Smooth muscle cell (in vitro differentiated cells): ENCODE results near the gene CARS1. TPM values are rescaled to one million over a fixed set of nuclear protein-coding genes. Genes with fewer than 3 reads are reported as not detected.

Experiments
- DNase-seq: peaks from one replicate; lab custom pipeline; 2025; ENCODE audit not compliant: unreplicated experiment; lab: John Stamatoyannopoulos, UW
- H2AFZ ChIP-seq: fragments of 200-600 bp; sonication (generic); 2 replicates; pipeline ENCODE4 v1.6.0; 2016; ENCODE audit warnings: antibody characterized with exemption, low read depth, mild to moderate bottlenecking
- H3F3A ChIP-seq: fragments of 200-600 bp; sonication (generic); 2 replicates; pipeline ENCODE4 v1.6.0; 2017; ENCODE audit warnings: antibody characterized with exemption, low read depth
- H3K27ac ChIP-seq: fragments of 200-600 bp; sonication (generic); 2 replicates; pipeline ENCODE4 v1.5.1; 2016; ENCODE audit warnings: low read depth, mild to moderate bottlenecking
- H3K27me3 ChIP-seq: fragments of 200-600 bp; sonication (generic); 2 replicates; pipeline ENCODE4 v1.6.1; 2016; ENCODE audit warnings: low read depth, mild to moderate bottlenecking
- H3K36me3 ChIP-seq: fragments of 200-600 bp; sonication (generic); 2 replicates; pipeline ENCODE4 v1.5.1; 2016; ENCODE audit warnings: low read depth
- H3K4me1 ChIP-seq: fragments of 200-600 bp; sonication (generic); 2 replicates; pipeline ENCODE4 v1.5.1; 2016; ENCODE audit warnings: low read depth
- H3K4me2 ChIP-seq: fragments of 200-600 bp; sonication (generic); 2 replicates; pipeline ENCODE4 v1.6.0; 2016; ENCODE audit warnings: mild to moderate bottlenecking
- H3K4me3 ChIP-seq: fragments of 200-600 bp; sonication (generic); 2 replicates; pipeline ENCODE4 v1.5.1; 2016; ENCODE audit warnings: mild to moderate bottlenecking
- H3K79me2 ChIP-seq: fragments of 200-600 bp; sonication (generic); 2 replicates; pipeline ENCODE4 v1.6.0; 2016; ENCODE audit warnings: low read depth, mild to moderate bottlenecking
- H3K9ac ChIP-seq: fragments of 200-600 bp; sonication (generic); 2 replicates; pipeline ENCODE4 v1.6.0; 2016; ENCODE audit warnings: low read depth
- H3K9me3 ChIP-seq: fragments of 200-600 bp; sonication (generic); replicated peaks from 2 replicates; pipeline ENCODE4 v1.5.1; 2016; ENCODE audit warnings: low read depth
- H4K20me1 ChIP-seq: fragments of 200-600 bp; sonication (generic); 2 replicates; pipeline ENCODE4 v1.6.0; 2016; ENCODE audit warnings: low read depth
- WGBS: methylation state at CpG from one replicate; pipeline ENCODE4 v1.1.7; 2016; ENCODE audit warnings: low lambda C conversion rate; 5-methylcytosine and 5-hydroxymethylcytosine counted together
- polyA plus RNA-seq: library from polyadenylated mRNA; unstranded; fragments of >200 nt; fragmentation: Nextera tagmentation; extraction: Ambion mirVana; gene quantifications from 2 replicates; pipeline ENCODE4 v1.2.1, GENCODE V29; 2016
- total RNA-seq: library from RNA; depleted of rRNA; stranded (reverse); fragments of >200 nt; gene quantifications from 2 replicates; pipeline ENCODE4 v1.2.3, GENCODE V29; 2014
- TF ChIP-seq, protein P1 (sequence below): fragments of 200-600 bp; sonication (generic); IDR thresholded peaks from 2 replicates; pipeline ENCODE4 v1.5.1; 2017; ENCODE audit warnings: borderline replicate concordance, mild to moderate bottlenecking, antibody characterized with exemption; ENCODE audit not compliant: insufficient read depth, poor library complexity, severe bottlenecking

CARS1 gene
- total and polyA plus RNA-seq, 2 experiments from 2014 or later, result 51.7 to 61.6 TPM

DNA sequence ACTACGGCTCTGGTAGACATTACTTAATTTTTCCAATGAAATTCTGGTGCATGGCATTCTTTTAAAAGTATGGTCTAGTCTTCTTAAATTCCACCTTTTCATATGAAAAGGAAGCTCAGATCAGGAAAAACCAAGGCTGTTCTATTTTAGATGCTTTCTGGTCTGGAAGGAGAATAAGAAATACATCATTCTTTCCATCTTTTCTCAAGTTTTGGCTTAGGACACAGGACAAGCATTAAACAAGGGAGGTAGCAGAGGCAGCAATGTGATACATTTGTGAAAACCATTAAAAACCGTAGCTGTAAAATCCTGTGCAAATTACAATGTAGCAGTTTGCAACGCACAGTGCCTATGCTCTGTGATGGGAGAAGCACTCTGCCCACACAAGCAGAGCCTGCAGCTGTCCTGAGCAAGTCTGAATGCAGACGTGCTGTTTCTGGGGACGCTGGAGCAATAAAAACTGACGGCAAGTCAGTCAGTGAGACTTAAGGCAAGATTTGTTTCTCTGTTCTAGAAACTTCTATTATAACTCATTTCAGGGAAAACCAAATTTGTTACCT, 88.8 kb downstream of the CARS1 start:
- no peak overlapping the region for H3K9ac ChIP-seq
- peaks cover 23% of the 10 kb centered on the region for H3K36me3 ChIP-seq
- H3K4me1 ChIP-seq, result no peaks in the 10 kb centered on the region
- 82% methylated on average over 6 of the region's 6 CpGs for WGBS
- no peak overlapping the region for H3K27ac ChIP-seq
- H4K20me1 ChIP-seq, result peaks cover 88% of the 10 kb centered on the region
- H2AFZ ChIP-seq, result no peak overlapping the region
- TF ChIP-seq, protein P1, sequence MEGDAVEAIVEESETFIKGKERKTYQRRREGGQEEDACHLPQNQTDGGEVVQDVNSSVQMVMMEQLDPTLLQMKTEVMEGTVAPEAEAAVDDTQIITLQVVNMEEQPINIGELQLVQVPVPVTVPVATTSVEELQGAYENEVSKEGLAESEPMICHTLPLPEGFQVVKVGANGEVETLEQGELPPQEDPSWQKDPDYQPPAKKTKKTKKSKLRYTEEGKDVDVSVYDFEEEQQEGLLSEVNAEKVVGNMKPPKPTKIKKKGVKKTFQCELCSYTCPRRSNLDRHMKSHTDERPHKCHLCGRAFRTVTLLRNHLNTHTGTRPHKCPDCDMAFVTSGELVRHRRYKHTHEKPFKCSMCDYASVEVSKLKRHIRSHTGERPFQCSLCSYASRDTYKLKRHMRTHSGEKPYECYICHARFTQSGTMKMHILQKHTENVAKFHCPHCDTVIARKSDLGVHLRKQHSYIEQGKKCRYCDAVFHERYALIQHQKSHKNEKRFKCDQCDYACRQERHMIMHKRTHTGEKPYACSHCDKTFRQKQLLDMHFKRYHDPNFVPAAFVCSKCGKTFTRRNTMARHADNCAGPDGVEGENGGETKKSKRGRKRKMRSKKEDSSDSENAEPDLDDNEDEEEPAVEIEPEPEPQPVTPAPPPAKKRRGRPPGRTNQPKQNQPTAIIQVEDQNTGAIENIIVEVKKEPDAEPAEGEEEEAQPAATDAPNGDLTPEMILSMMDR, result no peak
- H3K27me3 ChIP-seq, result no peaks in the 10 kb centered on the region
- H3K4me3 ChIP-seq, result no peak overlapping the region
- DNase-seq, result no peak
- H3K4me2 ChIP-seq, result no peak overlapping the region
- H3K9me3 ChIP-seq, result no peaks in the 10 kb centered on the region
- H3F3A ChIP-seq, result no peaks in the 10 kb centered on the region
- H3K79me2 ChIP-seq, result peaks cover 42% of the 10 kb centered on the region

DNA sequence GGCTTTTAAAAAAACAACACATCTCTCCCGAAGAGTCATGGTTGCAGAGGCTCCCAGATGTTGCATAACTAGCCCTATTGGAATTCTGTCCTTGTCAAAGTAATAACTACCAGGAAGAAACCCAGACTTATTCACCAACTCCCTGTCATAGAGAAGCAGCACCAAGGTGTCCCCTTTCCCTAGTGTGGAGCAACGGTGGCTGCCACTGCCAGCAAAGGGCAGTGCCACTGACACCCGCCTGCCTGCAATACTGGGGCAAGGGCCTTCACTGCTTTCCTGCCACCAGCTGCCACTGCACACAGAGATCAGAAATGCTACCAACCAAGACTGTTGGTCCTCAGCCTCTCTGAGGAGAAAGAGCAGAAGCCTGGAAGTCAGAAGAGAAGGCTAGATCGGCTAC, 92.4 kb downstream of the CARS1 start:
- Histone ChIP-seq H3K4me1 (no peaks in the 10 kb centered on the region), H3K36me3 (peaks cover 17% of the 10 kb centered on the region), H3K27me3 (no peaks in the 10 kb centered on the region), H3F3A (no peaks in the 10 kb centered on the region), H3K9me3 (no peaks in the 10 kb centered on the region), H3K4me3 (no peak overlapping the region), H3K4me2 (no peak overlapping the region), H3K9ac (no peak overlapping the region), H3K27ac (no peak overlapping the region), H4K20me1 (peaks cover 92% of the 10 kb centered on the region), H3K79me2 (peaks cover 49% of the 10 kb centered on the region), H2AFZ (no peak overlapping the region)
- WGBS, result 98% methylated on average over 4 of the region's 4 CpGs
- TF ChIP-seq, protein P1, result no peak
- DNase-seq, result no peak

DNA sequence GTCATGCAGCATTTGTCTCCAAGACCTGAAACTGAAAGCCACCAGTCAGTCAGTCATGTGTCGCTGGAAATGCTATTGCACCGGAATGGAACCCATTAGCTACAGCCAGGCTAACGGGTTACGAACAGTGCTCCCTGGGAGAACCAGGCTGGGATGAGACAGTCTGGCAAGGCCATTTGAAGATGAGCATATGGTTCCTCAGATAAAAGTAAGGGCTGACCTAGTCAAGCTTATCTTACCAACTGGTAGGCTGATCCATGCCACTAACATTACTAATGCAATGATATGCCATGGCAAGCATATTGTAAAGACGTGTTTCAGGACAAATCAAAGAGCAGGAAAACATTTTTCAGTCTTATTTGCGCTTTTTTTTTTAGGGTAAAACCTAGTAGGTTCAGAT, 93.5 kb downstream of the CARS1 start:
- no peaks in the 10 kb centered on the region for H3F3A ChIP-seq
- TF ChIP-seq, protein P1, result no peak
- H4K20me1 ChIP-seq, result peaks cover 97% of the 10 kb centered on the region
- H3K36me3 ChIP-seq, result peaks cover 12% of the 10 kb centered on the region
- no peak for DNase-seq
- H3K4me1 ChIP-seq, result no peaks in the 10 kb centered on the region
- H3K27ac ChIP-seq, result no peak overlapping the region
- H3K4me2 ChIP-seq, result no peak overlapping the region
- H2AFZ ChIP-seq, result no peak overlapping the region
- H3K4me3 ChIP-seq, result no peak overlapping the region
- WGBS, result 98% methylated on average over 6 of the region's 6 CpGs
- H3K79me2 ChIP-seq, result peaks cover 47% of the 10 kb centered on the region
- no peak overlapping the region for H3K9ac ChIP-seq
- H3K27me3 ChIP-seq, result no peaks in the 10 kb centered on the region
- no peaks in the 10 kb centered on the region for H3K9me3 ChIP-seq

DNA sequence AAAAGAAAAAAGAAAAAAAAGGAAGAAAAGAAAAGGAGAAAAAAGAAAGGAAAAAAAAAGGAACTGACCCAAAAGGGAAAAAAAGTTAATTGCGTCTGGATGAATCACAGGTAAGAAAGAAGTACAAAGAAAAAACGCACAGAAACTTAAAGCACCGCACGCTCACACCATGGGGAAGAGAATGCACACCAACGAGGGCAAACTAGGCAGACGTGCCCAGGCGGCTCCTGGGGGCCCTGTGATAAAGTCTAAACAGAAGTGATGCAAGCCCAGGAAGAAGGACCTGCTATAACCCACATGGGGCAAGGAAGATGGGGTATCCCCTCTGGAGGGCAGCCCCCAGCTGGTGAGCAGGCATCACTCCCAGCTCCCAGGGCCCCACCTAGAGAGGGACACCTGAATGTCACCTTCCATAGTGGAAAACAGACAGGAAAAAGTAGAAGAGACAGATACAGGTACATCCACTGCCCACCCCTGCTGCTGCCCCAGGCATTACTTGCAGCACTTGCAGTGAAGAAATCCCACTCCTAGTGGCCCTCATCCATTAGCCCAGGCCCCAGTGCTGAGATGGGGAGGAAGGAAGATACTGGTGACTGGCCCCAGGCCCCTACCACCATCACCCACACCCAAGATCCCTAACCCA, 94.0 kb downstream of the CARS1 start:
- H3K79me2 ChIP-seq, result peaks cover 44% of the 10 kb centered on the region
- WGBS, result 87% methylated on average over 7 of the region's 7 CpGs
- H3K4me3 ChIP-seq, result no peak overlapping the region
- H3K9me3 ChIP-seq, result no peaks in the 10 kb centered on the region
- no peaks in the 10 kb centered on the region for H3F3A ChIP-seq
- H4K20me1 ChIP-seq, result peaks cover 98% of the 10 kb centered on the region
- no peak for DNase-seq
- no peak overlapping the region for H2AFZ ChIP-seq
- TF ChIP-seq, protein P1, result no peak
- peaks cover 12% of the 10 kb centered on the region for H3K36me3 ChIP-seq
- H3K27me3 ChIP-seq, result no peaks in the 10 kb centered on the region
- no peak overlapping the region for H3K4me2 ChIP-seq
- H3K27ac ChIP-seq, result no peak overlapping the region
- no peak overlapping the region for H3K9ac ChIP-seq
- no peaks in the 10 kb centered on the region for H3K4me1 ChIP-seq
